Astrocyte (in vitro differentiated cells and primary cell): ENCODE results near the gene NCOA1. TPM values are rescaled to one million over a fixed set of nuclear protein-coding genes. Genes with fewer than 3 reads are reported as not detected.

Experiments
- DNase-seq: peaks from one replicate; pipeline ENCODE4 v3.0.0-alpha.2; 2010; ENCODE audit warnings: low read depth
- FAIRE-seq: peaks from 2 replicates; lab custom pipeline; 2011; peaks lifted over from hg19 to GRCh38; lab: Jason Lieb, UNC
- H2AFZ ChIP-seq: 2 replicates; pipeline ENCODE4 v1.6.0; 2012; ENCODE audit warnings: low read depth, low read length, inconsistent platforms
- H3K27ac ChIP-seq: 2 replicates; pipeline ENCODE4 v1.5.1; 2011; ENCODE audit warnings: low read depth, low read length, inconsistent platforms
- H3K27me3 ChIP-seq: 2 replicates; pipeline ENCODE4 v1.6.0; 2011; ENCODE audit warnings: low read length, inconsistent platforms; ENCODE audit not compliant: insufficient read depth
- H3K36me3 ChIP-seq: 2 replicates; pipeline ENCODE4 v1.5.1; 2011; ENCODE audit warnings: low read length, inconsistent platforms; ENCODE audit not compliant: insufficient read depth
- H3K4me1 ChIP-seq: 2 replicates; pipeline ENCODE4 v1.5.1; 2011; ENCODE audit warnings: low read length, inconsistent platforms; ENCODE audit not compliant: insufficient read depth
- H3K4me2 ChIP-seq: 2 replicates; pipeline ENCODE4 v1.6.0; 2012; ENCODE audit warnings: low read length, inconsistent platforms
- H3K4me3 ChIP-seq: 2 replicates; pipeline ENCODE4 v1.5.1; 2011; ENCODE audit warnings: low read depth, mild to moderate bottlenecking, low read length, inconsistent platforms; ENCODE audit not compliant: insufficient read depth
- H3K79me2 ChIP-seq: 2 replicates; pipeline ENCODE4 v1.6.0; 2012; ENCODE audit warnings: mild to moderate bottlenecking, low read length, inconsistent platforms; ENCODE audit not compliant: insufficient read depth
- H3K9ac ChIP-seq: 2 replicates; pipeline ENCODE4 v1.6.0; 2012; ENCODE audit warnings: mild to moderate bottlenecking, low read length, inconsistent platforms
- H3K9me3 ChIP-seq: 2 replicates; pipeline ENCODE4 v1.5.1; 2012; ENCODE audit warnings: low read depth, mild to moderate bottlenecking, low read length, inconsistent platforms; ENCODE audit not compliant: insufficient read depth
- H4K20me1 ChIP-seq: 2 replicates; pipeline ENCODE4 v1.6.0; 2012; ENCODE audit warnings: low read length, inconsistent platforms; ENCODE audit not compliant: insufficient read depth
- H3K27ac Mint-ChIP-seq: one replicate; pipeline ENCODE4 v1.8.0; 2021; ENCODE audit warnings: mild to moderate bottlenecking, mixed read lengths; ENCODE audit not compliant: unreplicated experiment
- H3K27me3 Mint-ChIP-seq: one replicate; pipeline ENCODE4 v1.8.0; 2021; ENCODE audit warnings: low read depth, mixed read lengths; ENCODE audit not compliant: unreplicated experiment
- H3K36me3 Mint-ChIP-seq: one replicate; pipeline ENCODE4 v1.8.0; 2021; ENCODE audit warnings: low read depth, mixed read lengths; ENCODE audit not compliant: unreplicated experiment
- H3K4me1 Mint-ChIP-seq: one replicate; pipeline ENCODE4 v1.8.0; 2021; ENCODE audit warnings: low read depth, mixed read lengths; ENCODE audit not compliant: unreplicated experiment
- H3K4me3 Mint-ChIP-seq: one replicate; pipeline ENCODE4 v1.8.0; 2021; ENCODE audit warnings: mild to moderate bottlenecking, moderate library complexity, mixed read lengths; ENCODE audit not compliant: unreplicated experiment
- H3K9me3 Mint-ChIP-seq: one replicate; pipeline ENCODE4 v1.8.0; 2021; ENCODE audit warnings: mild to moderate bottlenecking, mixed read lengths; ENCODE audit not compliant: unreplicated experiment
- CTCF ChIP-seq: IDR thresholded peaks from 2 replicates; pipeline ENCODE4 v1.5.1; 2011; ENCODE audit warnings: low read depth, mild to moderate bottlenecking, inconsistent platforms, low read length, moderate library complexity; ENCODE audit not compliant: insufficient read depth
- EZH2 ChIP-seq: IDR thresholded peaks from 2 replicates; pipeline ENCODE4 v1.6.1; 2012; ENCODE audit warnings: mild to moderate bottlenecking, low read length, inconsistent platforms; ENCODE audit not compliant: insufficient read depth
- total RNA-seq: library from RNA; stranded (reverse); gene quantifications from 2 replicates; pipeline ENCODE4 v1.2.1, GENCODE V29; 2021

The NCOA1 gene
- total RNA-seq, 1 donor from 2014 or later: 14.7 TPM

- DNase-seq (peak; percentile 23), FAIRE-seq (no peak)
- H3K36me3 ChIP-seq: no peaks in the 10 kb centered on the region
- H3K9me3 ChIP-seq: no peaks in the 10 kb centered on the region
- peaks cover 32% of the 10 kb centered on the region for H4K20me1 ChIP-seq
- peaks cover 33% of the 10 kb centered on the region for H3K79me2 ChIP-seq
- peak overlapping the region; percentile 49 for H3K27ac ChIP-seq
- no peak for TF ChIP-seq EZH2
- no peak for TF ChIP-seq CTCF
- no peaks in the 10 kb centered on the region for H3K9me3 Mint-ChIP-seq
- no peaks in the 10 kb centered on the region for H3K36me3 Mint-ChIP-seq
- peak overlapping the region; percentile 46 for H3K4me3 ChIP-seq
- peak overlapping the region; percentile 83 for H2AFZ ChIP-seq
- peak overlapping the region; percentile 96 for H3K27ac Mint-ChIP-seq
- H3K9ac ChIP-seq: peak overlapping the region; percentile 69
- peak overlapping the region; percentile 88 for H3K4me3 Mint-ChIP-seq
- H3K27me3 ChIP-seq: no peaks in the 10 kb centered on the region
- peaks cover 17% of the 10 kb centered on the region for H3K4me1 Mint-ChIP-seq
- no peaks in the 10 kb centered on the region for H3K27me3 Mint-ChIP-seq
- H3K4me1 ChIP-seq: peaks cover 16% of the 10 kb centered on the region
- peak overlapping the region; percentile 84 for H3K4me2 ChIP-seq
These were observed 819 bp upstream of the NCOA1 start for GRCh38 chr2:24490181-24490689.

GRCh38 chr2:24491542-24492420 lies 727 bp downstream of the NCOA1 start:
- Histone ChIP-seq H3K4me3 (peak overlapping the region; percentile 66), H3K27me3 (no peaks in the 10 kb centered on the region), H3K9ac (peak overlapping the region; percentile 81), H3K9me3 (no peaks in the 10 kb centered on the region), H3K27ac (peak overlapping the region; percentile 56), H3K79me2 (peaks cover 43% of the 10 kb centered on the region), H3K4me1 (peaks cover 16% of the 10 kb centered on the region), H3K4me2 (peak overlapping the region; percentile 87), H2AFZ (peak overlapping the region; percentile 83), H3K36me3 (no peaks in the 10 kb centered on the region), H4K20me1 (peaks cover 36% of the 10 kb centered on the region)
- no peak for FAIRE-seq
- TF ChIP-seq CTCF: no peak
- TF ChIP-seq EZH2: no peak
- Mint-ChIP-seq H3K27me3 (no peaks in the 10 kb centered on the region), H3K9me3 (no peaks in the 10 kb centered on the region), H3K27ac (peak overlapping the region; percentile 13), H3K36me3 (no peaks in the 10 kb centered on the region), H3K4me1 (peaks cover 17% of the 10 kb centered on the region), H3K4me3 (peak overlapping the region; percentile 84)
- DNase-seq: peak; percentile 6
